GM18520 (cell line): Measurements from ENCODE around the gene CYP19A1.

ENCODE experiments used
- ATAC-seq: cut with Tn5 transposase; IDR thresholded peaks from one replicate; pipeline ENCODE4 v1.9.1; 2021; ENCODE audit not compliant: unreplicated experiment

Gene CYP19A1

DNA sequence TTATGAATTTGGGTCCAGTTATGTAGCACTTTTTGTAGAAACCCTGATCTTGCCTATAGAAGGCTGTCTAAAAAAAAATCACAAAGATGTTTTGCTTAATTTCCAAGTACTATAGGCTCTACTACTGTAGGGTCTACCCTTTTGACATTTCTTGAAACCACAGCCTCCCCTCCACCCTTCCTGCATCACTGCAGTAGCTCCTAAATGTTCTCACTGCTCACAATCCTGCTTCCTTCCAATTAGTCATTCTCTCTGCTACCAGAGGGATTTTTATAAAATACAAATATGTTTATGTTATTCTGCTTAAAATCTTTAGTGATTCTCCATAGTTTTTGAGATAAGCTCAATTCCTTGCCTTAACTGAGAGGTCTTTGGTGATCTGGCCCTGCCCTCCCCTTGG is 114.0 kb downstream of the CYP19A1 start:
- ATAC-seq: no peak

DNA sequence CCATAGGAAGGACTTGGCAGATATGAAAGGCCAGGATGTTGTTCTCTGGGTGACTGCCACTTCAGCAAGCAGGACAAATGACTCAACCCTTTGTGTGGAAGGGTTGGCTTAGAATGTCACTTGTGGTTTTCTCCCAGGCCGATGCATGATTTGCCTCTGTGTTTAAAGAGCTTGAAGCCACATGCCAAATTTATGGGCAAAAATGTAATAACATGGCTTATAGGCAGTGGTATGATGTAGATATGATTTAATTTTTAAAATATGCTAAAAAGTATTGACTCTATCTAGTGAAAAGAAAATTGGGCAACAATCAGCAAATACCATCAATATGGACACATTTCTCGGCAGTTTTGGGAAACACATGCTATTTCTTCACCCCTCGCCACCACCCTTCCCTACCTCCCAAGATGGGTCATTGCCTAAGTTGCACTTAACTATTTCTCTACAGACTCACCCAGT is 114.6 kb downstream of the CYP19A1 start:
- ATAC-seq: no peak

DNA sequence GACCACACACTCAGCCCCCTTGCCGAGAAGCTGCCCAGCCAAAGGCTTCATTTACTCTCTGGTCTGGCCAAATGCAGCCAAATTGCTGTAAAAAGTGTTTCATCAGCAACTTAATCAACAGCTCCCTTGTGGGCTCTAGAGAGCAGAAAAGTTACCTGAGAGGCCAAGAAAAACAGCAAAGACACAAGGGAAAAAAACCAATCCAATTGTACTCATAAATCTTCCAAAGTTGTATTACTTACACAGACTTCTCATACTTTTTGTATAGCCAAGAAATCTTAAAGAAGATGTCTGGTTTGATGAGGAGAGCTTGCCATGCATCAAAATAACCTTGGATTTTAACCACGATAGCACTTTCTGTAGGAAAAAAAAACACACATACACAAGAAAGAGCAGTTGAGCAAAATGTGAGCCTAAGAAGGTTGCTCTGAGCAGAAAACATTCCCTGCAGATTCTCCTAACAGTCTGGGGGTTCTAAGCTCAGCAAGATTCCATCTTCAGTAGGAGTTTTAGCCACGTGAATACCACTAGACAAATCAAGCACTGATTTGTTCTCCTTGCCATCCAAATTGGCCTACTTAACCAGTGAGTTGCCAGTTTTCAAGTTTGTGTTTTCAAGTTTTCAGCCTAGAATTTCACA is 120.0 kb downstream of the CYP19A1 start:
- no peak for ATAC-seq

DNA sequence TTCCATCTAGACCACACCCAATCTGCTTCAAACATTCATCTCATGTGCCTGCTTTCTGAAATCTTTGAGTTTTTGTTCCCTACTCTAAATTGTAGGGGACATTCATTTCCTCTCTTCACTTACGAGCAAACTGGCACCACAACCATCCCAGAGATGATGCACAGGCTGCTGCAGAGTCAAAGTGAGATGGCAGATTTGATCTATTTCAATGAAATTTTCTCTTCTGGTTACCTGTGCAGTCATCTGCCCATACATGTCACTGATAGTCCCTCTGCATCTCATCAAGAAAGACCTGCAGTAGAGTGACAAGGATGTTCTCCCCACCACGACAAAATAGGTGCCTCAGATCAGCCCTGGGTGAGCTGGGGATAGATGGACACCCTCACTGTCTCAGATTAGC is 125.5 kb downstream of the CYP19A1 start:
- no peak for ATAC-seq

DNA sequence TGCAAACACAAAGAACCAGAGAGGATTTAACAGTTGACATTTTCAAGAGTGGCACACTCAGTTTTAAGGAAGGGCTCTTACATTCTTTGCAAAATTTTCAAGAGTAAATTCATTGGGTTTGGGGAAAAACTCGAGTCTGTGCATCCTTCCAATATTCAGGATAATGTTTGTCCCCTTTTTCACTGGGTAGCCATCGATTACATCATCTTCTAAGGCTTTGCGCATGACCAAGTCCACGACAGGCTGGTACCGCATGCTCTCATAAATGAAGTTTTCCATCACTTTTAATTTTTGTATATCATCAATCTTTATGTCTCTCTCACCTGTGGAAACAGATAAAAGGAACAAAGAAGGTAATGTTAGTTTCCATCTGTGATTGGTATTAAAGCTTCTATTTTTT is 126.2 kb downstream of the CYP19A1 start:
- no peak for ATAC-seq

DNA sequence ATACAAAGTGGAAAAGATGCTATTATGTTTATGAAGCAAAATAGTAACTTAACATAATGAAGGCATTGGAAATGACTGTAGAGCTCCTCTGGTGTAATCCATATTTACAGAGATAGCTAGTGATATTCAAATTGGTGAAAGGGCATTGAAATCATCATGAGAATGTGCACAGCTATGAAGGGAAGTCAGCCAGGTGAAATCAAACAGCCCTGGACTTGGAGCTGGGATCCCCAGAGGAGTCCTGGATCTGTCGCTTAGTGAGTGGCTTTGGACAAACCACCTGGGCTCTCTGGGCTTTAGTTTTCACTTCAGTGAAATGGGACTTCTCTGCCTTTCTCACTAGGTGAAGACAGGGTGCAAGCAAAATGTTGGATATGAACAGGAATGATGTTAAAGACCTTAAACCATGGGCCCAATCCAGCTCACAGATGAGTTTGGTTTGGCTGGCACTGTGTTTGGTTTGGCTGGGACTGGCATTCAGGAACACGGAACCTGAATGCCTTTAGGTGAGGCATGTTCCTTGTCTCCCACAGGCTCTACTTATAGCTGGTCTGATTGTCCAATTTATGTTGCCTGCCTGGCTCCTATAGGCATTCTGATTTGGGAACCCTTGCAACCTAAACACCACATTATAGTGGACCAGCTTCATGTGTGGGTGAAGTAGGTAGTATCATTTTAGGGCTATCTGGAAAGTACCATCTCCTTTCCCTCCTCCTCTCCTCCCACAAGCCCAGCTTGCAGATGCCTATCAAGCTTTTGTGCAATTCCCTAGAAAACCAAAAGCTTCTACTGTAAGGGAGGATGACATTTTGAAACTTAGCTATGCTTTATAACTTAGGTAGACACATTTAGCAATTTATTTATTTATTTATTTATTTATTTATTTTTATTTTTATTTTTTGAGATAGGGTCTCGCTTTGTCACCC is 133.1 kb downstream of the CYP19A1 start:
- no peak for ATAC-seq

DNA sequence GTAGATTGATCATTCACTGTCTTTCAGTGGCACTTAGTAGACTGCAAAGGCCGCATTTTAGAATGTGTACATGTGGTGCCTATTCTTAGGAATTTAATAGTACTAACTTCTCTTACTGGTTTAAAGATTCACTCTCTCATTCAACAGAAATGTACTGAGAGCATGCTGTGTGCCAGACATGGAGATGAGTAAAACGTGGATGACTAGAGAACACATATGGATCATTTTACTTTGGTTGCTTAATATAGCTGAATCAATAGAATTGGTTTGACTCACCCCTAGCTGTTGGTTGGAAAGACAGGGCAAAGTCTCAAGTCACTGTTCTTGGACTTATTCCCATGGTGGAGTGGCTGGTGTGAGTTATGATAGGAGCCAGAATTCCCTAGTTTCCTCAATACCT is 134.6 kb downstream of the CYP19A1 start:
- ATAC-seq: no peak

DNA sequence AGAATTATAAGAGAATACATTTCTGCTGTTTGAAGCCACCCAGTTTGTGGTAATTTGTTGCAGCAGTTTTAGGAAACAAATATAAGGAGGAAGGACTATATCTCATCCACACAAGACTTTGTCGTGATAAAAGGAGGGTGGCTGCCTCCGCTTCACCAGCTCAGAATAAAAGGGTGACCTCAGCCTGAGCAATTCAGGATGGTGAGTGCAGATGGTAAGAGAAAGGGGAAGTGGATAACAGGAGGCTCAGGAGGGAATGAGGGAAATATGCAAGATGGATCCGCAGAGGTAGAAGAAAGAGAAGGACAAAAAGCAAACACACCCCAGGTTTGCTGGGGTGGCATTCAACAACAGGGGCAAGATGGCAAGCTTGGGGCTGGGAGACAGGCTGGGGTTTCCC is 135.6 kb downstream of the CYP19A1 start:
- ATAC-seq: no peak

DNA sequence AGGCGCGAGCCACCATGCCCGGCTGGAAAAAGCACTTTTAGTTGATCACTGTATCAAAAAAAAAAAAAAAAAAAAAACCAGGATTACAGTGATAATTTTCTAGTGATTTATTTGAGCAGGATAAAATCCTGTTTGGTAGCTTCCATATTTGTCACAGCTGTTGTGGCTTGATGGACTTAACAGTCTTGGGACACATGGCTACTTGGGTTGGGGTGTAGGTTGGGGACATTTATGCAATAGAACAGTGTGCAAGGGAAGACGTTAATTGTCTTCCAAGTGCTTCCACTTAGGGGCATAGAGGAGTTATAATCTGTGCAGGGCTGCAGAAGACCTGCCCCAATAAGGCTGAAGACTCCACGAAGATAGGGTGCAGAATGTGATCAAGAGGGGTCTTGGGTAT is 136.8 kb downstream of the CYP19A1 start:
- ATAC-seq: no peak

DNA sequence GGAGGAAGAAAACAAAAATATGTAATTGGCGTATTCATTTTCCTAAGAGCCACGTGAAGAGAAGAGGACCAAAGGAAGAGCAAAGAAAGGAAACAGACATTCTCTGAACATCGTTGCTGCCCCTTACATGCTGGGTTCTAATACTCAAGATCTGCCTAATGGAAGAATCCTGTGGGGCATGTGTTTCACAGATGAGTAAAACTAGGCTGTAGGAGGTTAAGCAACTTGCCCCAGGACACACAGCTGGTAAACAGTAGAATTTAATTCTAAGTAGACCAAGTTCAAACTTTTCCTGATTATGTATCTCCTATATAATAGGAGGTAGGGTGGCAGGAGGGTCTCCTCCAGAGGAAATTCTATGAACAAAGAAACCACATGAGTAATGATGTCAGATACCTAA is 137.6 kb downstream of the CYP19A1 start:
- ATAC-seq: no peak

DNA sequence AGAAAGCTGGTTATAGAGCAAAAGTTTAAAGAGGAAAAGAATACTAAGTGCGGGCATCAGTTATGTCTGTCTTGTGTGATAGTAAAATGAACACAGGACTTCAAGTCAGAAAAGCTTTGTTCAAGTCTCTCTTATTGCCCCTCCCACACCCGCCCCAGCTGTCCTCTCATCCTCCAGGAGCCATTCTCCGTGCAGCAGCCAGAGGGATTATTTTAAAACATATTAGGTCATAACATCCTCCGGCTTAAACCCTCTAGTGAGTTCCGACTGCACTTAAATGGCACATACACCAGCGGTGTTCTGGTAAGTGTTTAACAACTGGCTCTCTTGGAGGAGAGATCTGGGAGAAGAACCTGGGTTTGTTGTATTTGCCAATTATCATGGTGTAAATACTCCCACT is 138.9 kb downstream of the CYP19A1 start:
- ATAC-seq: no peak

DNA sequence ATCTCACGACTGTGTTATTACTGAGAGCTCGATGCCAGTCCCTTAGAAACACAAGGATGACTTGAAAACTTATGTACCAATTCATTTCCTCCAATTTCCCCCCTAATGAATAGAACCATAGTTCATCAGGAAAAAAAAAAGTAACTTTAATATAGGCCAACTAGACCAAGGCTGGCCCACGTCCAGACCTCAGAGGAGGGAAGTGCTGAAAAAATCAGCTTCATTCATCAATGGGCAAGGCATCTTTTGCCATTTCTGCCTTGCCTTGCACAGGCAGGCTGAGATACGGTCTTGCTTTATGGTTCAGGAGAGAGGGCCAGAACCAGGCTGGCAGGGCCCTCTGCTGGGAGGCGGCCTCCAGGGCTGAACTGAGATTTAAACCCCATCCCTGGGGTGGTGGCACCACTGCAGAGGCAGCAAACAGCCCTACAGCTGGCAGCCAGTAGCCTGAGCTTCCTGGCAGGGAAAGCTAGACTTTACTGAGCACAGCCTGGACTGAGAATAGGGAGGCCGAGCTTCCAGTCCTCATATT is 139.6 kb downstream of the CYP19A1 start:
- no peak for ATAC-seq

DNA sequence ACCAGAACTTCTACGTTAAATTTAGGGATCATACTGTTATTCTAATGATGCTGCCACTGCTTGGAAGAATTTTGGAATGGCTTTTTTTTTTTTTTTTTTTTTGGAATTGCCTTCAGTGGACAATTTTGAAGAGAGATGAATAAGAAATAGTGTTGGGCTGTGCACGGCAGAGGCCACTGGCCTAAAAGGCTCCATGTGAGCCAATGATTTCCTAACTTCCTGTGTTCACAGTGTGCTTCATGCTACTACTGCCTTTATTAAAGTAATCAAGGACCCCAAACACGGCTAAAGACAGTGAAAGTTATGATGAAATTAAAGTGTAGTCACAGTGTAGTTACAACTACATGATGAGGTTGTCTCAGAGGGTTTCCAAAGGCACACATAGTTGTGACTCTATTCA is 142.9 kb downstream of the CYP19A1 start:
- no peak for ATAC-seq

DNA sequence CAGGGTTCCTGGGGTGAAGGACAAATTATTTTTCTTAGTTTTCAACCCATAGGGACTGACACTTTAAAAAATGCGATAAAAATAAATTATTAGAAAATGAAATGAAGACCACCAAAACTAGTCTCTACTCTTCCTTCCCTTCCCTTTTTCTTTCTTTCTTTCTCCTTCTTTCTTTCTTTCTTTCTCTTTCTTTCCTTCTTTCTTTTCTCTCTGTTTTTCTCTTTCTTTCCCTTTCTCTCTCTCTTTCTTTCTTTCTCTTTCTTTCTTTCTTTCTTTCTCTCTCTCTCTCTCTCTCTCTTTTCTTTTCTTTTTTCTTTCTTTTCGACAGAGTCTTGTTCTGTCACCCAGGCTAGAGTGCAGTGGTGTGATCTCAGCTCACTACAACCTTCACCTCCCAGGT is 144.4 kb downstream of the CYP19A1 start:
- ATAC-seq: no peak

DNA sequence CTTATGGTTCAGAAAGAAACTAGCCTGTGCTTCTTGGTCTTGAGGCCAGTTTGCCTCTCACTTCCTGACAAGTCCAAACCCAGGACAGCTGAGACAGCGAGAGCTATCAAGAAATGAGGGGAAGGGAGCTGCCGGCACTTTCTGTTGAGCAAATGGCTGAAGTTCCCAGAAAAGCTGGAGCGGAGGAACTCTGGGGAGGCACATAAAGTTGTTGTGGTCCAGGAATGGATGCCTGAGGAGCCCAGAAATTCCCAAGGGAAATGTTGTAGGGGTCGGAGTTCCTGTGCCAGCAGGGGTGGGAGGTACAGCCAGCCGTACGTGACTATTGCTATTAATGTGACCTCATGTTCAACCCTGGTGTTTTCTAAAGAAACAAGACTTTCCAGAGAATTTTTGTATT is 144.9 kb downstream of the CYP19A1 start:
- no peak for ATAC-seq

DNA sequence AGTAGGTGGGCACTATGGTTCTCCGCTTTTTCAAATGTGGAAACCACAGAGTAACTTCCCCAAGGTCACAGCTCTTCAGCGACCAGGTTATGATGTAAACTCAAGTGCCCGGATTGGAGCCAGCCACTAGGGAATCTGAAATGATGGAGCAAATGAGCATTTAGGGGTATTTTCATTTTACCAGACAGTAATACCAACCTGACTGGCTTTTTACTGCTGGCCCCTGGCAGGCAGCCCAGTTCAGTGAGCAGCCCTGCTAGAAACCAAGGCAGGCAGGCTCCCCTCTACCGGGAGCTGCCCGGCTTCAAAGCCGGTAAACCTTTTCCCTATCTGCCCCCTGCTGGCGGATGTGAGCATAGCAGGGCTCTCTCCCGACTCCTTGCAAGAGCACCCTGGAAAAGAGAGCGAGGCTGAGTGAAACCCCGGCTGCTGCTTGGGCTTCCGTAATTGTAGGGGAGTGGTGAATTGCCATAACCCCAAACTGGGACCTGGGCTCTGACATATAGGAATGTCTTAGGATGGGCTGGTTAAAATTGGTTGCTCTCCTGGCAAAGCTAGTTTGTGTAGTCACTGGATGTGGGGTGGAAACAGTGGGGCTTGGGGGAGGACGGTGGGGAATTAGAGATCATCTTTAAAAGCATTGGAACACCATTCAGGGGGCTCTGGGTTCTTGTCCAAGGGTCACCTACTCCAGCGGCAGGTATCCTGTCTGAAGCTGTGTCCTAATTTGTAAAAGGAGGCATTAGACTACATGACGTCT is 145.7 kb downstream of the CYP19A1 start:
- ATAC-seq: no peak

DNA sequence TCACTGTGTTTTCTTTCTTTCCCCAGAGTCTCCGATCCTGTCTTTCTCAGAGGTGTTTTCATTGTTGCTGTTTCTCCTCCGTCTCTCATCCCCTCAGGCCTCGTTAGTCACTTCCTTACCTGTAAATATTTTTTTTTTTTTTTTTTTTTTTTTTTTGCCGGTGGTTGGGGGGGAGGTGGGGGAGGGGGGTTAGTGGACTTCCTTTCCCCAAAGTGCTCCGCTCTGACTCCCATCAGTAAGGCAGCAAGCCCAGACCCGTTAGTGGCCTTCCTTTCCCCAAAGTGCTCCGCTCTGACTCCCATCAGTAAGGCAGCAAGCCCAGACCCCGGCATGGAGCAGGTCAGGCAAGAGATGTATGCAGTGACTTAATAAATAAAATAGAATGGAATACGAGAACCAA is 146.6 kb downstream of the CYP19A1 start:
- no peak for ATAC-seq

DNA sequence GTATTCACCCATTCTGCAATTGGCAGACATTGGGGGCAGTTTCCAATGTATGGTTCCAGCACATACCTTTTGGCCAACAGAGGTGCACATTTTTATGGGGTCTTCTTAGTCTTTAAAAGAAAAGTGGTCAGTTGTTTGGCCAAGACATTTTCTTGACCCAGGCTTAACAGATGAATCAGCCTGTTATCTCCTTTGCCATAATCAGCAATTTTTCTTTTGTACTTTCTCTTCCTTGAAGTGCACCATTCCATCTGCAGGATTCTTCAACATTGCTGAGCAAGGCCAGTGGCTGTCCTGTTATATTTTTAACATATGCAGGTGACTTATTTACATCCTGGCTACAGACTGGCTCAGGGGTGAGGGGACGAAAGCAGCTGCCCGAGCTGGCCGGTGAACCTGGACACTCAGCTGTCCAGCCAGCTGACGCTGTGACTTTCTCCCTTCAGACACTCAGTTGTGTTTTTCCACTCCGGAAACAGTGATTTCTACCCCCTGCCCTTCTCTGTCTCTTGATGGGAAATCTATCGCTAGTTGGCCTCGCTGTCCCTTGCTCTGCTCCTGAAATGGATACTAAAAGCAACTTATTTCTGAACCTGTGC is 147.2 kb downstream of the CYP19A1 start:
- no peak for ATAC-seq

DNA sequence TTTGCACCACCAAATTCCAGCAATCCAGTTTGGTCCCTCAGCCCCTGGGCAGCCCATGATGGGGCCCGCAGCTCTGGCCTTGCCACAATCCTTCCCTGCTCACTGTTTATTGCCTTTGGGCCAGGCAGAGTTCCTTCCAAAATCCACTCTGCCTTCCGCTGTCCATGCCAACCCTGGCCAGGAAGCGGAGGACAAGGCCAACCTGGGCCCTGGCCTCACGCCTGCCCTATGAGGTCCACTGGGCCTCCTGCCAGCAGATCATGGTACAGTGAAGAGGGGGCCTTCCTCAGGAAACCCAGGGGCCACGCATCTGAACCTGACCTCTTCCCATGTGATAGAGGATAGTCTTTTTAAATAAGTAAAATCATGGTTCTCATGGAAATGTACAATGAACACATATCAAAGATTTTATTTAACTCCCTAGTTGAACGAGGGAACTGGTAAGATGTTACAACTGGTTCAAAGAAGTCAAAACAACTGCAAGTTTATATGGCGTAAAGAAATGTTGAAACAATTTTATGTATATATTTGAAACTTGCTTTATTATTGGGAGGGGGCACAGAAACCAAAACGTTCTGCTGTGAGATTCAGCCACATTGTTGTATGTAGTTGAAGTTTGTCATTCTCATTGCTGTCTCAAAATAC is 147.8 kb downstream of the CYP19A1 start:
- no peak for ATAC-seq

DNA sequence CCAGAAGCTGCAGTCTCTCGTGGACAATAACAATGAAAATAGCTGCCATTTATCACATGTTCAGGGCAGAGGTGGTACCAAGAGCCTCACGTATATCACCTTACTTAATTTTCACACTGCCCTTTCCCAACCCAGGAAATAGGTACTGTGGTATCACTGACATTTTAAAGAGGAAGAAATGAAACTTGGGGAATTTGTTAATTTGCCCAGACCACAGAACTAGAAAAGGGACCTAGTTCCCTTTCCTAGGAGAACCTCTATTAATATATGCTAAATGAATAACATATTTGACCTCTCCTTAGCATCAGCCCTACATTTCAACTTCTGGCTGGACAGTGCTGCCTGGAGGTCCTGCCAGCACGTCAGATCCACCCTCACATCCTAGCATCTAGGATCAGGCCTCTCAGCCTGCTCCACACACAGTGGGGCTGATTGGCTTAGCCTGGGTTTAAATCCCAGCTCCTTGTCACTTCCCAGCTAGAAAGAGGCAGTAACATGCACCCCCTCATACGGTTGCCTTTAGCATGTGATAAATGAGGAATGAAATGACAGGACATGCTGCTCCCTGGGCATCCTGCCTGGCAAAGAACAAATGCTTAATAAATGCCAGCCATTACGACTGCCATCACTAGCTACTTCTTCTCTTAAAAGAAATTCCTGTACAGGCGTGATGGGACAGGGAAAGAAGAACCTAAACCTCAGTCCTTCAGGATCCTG is 148.6 kb downstream of the CYP19A1 start:
- no peak for ATAC-seq
